NCI-H146 treated with DMSO at 0.1 percent for 48 hours (cell line): ENCODE results near the gene NHLRC3.
"Not testable (repeated sequence)": the region's sequence is repeated elsewhere in the genome, so short reads cannot be mapped to it uniquely, and the experiment has no call there.

Source experiments
- DNase-seq: peaks from one replicate; lab custom pipeline; 2025; ENCODE audit not compliant: unreplicated experiment; lab: John Stamatoyannopoulos, UW

NHLRC3 gene, protein sequence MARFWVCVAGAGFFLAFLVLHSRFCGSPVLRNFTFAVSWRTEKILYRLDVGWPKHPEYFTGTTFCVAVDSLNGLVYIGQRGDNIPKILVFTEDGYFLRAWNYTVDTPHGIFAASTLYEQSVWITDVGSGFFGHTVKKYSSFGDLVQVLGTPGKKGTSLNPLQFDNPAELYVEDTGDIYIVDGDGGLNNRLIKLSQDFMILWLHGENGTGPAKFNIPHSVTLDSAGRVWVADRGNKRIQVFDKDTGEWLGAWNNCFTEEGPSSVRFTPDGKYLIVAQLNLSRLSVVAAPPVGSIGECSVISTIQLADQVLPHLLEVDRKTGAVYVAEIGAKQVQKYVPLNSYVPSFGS

DNA sequence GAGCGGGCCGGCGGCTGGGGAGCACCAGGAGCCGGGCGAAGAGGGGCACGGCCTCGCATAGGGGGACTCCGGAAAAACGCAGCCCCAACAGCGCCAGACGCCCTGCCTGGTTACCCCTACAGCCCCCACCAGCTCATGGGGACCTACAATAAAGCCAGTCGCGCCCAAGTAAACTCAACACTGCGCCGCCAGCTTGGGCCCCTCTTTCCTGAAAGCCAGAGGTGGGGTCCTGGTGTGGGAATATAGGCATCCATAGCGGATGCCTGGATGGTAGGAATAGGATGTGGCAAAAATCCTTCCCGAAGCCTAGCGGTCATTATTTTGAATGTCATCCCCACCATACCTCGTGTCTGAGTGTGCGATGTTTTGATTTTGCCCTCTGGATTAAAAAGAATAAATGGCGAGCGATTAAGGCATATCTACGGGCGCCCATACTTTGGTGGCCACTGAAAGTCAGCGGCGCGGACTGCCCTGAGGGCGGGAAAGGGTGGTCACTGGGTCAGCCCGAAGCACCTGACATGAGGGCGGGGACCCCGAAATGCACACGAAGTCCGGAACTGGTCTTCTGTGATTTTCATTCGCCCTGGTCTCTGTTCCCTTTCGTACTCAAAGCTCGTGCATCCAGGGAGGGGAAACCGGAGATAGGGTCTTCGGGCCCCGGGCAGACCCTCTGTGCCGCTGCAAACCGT lies at the start of gene NHLRC3, which contains the start of gene PROSER1:
TSS of gene NHLRC3 (plus strand) at position 577 of the 689 bp plus-strand sequence. CDS start 184 bp downstream, outside the sequence.
TSS of gene PROSER1 (minus strand) at position 210 of the 689 bp plus-strand sequence. CDS start 847 bp downstream, outside the sequence.
- peak; percentile 91 for DNase-seq

GRCh38 chr13:38990693-38991092 lies 47.6 kb upstream of the NHLRC3 start, which contains the start of gene STOML3:
Gene STOML3 (minus strand): TSS chr13:38990831. CDS start chr13:38990721, 110 bp downstream.
- DNase-seq = no peak

GRCh38 chr13:38993381-38993780 lies 44.9 kb upstream of the NHLRC3 start:
- no peak for DNase-seq

DNA sequence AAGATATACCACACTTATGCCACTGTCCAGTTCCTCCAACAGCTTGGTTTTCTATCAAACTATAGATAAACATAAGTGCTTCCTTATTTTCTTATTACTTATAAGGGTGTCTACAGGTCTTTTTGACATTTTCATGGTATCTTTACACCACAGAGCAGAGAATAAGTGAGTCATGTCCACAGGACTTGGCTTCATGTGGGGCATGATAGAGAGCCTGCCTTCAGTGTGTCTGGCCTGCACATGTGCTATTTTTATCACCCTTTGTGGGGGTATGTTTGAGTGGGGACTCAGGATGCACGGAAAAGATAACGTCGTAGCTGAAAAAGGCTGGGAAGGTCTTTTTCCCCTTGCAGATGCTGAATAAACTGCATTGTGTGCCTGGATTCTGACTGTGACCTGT lies 39.5 kb upstream of the NHLRC3 start:
- no peak for DNase-seq

DNA sequence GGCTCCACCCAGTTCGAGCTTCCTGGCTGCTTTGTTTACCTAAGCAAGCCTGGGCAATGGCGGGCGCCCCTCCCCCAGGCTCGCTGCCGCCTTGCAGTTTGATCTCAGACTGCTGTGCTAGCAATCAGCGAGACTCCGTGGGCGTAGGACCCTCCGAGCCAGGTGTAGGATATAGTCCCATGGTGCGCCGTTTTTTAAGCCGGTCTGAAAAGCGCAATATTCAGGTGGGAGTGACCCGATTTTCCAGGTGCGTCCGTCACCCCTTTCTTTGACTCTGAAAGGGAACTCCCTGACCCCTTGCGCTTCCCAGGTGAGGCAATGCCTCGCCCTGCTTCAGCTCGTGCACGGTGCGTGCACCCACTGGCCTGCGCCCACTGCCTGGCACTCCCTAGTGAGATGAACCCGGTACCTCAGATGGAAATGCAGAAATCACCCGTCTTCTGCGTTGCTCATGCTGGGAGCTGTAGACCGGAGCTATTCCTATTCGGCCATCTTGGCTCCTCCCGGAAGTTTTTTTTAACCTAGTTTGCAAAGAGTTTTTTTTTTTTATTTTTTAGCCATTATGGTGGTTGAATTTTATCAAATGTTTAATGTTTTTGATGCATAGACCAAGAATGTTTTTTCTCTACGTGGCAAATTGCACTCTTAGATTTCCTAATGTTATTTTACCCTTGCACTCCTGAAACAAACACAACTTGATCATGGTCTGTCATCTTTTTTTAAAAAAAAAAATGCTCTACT lies 31.7 kb upstream of the NHLRC3 start:
- not testable (repeated sequence) for DNase-seq

- no peak for DNase-seq
Observed at GRCh38 chr13:39012608-39013007, 25.6 kb upstream of the NHLRC3 start.

DNA sequence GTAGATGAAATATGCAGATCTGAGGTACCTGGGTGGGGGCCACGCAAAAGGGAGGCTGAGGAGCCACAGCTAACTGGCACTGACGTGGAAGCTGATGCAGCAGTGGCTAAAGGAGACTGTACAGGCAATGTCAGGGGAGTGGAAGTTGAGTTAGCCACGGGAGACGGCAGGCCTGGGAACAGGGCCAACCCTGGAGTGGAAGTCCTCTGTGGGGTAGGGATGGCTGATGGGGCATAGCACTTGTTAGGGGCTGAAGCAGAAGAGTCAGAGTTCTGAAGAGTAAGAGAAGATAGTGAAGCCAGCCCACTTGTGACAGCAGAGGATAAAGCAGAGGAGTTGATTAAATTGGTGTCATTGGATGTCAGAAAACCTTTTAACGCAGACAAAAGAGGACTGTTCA lies 24.8 kb upstream of the NHLRC3 start:
- no peak for DNase-seq

- DNase-seq = no peak
Observed at GRCh38 chr13:39016087-39016486, 22.2 kb upstream of the NHLRC3 start.

GRCh38 chr13:39016787-39017186 lies 21.5 kb upstream of the NHLRC3 start:
- peak; percentile 35 for DNase-seq

DNA sequence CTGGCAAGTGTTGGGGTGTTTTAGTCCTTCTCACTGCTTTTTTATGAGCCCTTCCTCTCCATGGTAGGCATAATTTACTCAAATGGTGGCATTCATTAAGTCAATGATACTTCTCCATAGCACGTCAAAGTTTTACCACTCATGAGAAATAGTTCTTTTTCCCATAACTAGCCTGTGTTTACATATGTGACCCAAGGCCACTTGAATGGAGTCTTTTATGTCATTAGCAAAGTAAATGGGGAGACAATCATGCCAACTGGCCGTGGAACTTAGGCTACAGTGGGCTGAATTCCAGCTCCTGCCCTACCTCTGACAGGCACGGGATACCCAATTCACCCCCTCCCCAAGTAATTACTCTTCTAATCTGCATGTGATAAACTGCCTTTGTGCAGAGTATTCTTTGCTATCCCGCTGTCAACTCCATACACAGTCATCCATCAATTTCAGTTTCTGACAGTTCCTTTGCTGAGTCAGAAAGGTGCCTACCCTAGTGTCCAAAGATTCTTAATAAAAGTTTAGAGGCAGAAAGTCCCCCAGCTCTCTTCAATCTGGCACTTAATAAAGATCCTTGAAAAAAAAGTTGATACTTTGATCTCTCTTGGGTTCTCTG lies 17.3 kb upstream of the NHLRC3 start:
- no peak for DNase-seq

GRCh38 chr13:39023316-39023715 lies 14.9 kb upstream of the NHLRC3 start:
- DNase-seq = no peak

DNA sequence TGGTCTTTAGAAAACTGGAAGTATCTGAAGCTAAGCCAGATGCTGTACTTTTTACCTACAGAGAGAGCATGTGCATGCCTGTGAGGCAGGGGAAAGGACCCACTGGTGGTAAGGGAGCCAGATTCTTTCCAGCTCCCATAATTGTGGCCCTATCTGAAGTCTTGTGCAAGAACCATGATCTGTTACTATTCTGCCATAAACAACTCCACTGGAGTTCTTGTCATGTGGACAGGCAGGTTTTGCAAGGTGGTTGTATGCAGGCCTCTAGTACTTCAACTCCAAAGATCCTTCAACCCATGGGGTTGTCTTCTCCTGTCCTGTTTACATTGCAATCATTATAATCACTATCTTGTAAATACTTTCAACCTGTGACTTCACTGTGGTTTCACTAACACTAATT lies 14.5 kb upstream of the NHLRC3 start:
- no peak for DNase-seq

DNA sequence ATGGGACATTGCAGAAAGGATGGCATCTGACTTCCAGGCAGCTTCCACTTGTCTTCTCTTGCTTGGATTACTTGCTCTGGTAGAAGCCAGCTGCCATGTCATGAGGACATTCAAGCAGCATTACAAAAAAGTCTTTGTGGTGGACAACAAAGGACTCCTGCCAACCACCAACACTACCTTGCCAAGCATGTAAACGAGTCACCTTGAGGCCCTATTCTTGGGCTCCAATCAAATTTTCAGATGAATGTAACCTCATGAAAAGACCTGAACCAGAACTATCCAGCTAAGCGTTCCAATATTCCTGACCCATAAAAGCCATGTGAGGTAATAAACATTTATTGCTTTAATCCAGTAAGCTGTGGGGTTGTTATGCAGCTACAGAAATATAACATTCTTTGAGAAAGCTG lies 12.8 kb upstream of the NHLRC3 start:
- DNase-seq = no peak

- no peak for DNase-seq
Observed at GRCh38 chr13:39032150-39032549, 6.1 kb upstream of the NHLRC3 start.

- no peak for DNase-seq
Observed at GRCh38 chr13:39034085-39034484, 4.2 kb upstream of the NHLRC3 start.

DNA sequence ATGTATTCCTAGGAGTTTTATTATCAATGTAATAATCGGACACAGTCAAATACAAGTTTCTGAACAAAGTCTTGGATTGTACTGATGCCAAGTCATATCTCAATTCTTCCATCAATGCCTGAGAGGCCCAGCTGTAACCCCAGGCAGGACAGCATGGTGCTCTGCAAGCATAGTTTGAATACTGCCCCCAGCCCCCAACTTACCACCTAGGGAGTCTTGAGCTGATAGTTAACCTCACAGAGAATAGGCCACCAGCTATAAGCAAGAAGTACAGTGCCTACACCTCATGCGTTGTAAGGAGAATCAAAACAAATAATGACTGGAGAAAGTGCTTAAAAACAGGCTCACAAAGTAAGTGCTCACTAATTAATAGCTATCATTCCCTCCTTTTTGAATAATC lies 3.1 kb upstream of the NHLRC3 start:
- peak; percentile 50 for DNase-seq

- no peak for DNase-seq
Observed at GRCh38 chr13:39035799-39036198, 2.5 kb upstream of the NHLRC3 start.

DNA sequence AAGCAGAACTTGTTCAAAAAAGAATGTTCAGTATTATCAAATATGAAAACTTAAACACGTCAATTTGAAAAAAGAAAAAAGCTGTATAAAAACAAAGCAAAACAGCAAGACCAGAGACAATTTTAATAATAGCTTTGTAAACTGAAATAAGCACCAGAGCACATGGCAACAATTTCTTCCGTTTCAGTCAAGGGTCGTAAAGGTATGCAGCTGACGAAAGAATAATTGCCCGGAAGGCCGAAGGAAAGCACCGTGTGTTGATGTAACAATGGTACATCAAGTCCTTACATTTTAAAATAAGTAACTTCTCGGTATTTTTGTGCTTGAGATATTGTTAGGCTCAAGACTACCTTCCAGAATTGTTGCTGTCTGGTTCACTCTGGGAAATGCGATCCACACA lies 2.0 kb upstream of the NHLRC3 start:
- peak; percentile 25 for DNase-seq

GRCh38 chr13:39037410-39037879 lies 811 bp upstream of the NHLRC3 start:
- peak; percentile 71 for DNase-seq

- peak; percentile 53 for DNase-seq
Observed at GRCh38 chr13:39038569-39039030, 344 bp downstream of the NHLRC3 start.

DNA sequence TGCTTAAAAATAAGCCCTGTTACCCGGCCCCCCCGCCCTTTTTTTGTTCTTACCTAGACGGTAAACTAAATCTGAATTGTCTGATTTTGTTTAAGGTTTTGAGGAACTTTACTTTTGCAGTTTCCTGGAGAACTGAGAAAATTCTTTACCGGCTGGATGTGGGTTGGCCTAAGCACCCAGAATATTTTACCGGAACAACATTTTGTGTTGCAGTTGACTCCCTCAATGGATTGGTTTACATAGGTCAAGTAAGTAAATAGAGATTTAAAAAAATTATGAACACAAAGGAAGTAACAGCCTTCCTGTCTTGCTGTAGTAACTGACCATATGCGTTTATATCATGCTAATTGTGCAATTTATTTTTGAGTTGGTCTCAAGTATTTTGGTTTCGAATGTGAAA lies 785 bp downstream of the NHLRC3 start:
- DNase-seq = peak; percentile 15
